HepG2 (cell line): ENCODE measurements around the gene TARP.

Experiments used
- ATAC-seq: fragments of 200-7000 bp; cut with Tn5 transposase; 3 replicates; pipeline ENCODE4 v1.9.1; 2020; ENCODE audit warnings: mild to moderate bottlenecking, moderate library complexity
- BruUV-seq: library from RNA; stranded (reverse); fragments of 400-500 nt; replicated peaks from 2 replicates; lab custom pipeline; 2021; lab: Mats Ljungman, UMichigan
- CTCF ChIA-PET: fragments of 300-600 bp; formaldehyde crosslinking; extraction: SDS; loops from one replicate; lab custom pipeline; 2021; ENCODE audit warnings: low total read pairs, inconsistent platforms, low intra/inter-chr PET ratio; lab: Yijun Ruan, JAX
- POLR2A ChIA-PET: fragments of 350-600 bp; sonication (Branson Sonifier 250); formaldehyde crosslinking; loops from one replicate; lab custom pipeline; 2020; ENCODE audit warnings: antibody characterized with exemption, inconsistent platforms; lab: Yijun Ruan, JAX
- DNase-seq: peaks from one replicate; pipeline ENCODE4 v3.0.0-alpha.2; 2015; ENCODE audit warnings: low spot score
- FAIRE-seq: peaks from 3 replicates; lab custom pipeline; 2011; peaks lifted over from hg19 to GRCh38; lab: Jason Lieb, UNC
- H2AFZ ChIP-seq: one replicate; pipeline ENCODE4 v1.6.1; 2011; ENCODE audit warnings: low read length, inconsistent platforms
- H3K27ac ChIP-seq: fragments of 300-600 bp; 3 replicates; pipeline ENCODE4 v1.8.0; 2011; ENCODE audit warnings: mixed run types, mild to moderate bottlenecking, mixed read lengths, low read length, inconsistent platforms; ENCODE audit not compliant: insufficient read depth; ENCODE audit errors: extremely low read length
- H3K27me3 ChIP-seq, 2 experiments: fragments of 200-600 bp in 1 of 2; 2 replicates in 1 of 2; 3 replicates in 1 of 2; pipeline versions ENCODE4 v1.6.0 to v1.8.0; 2011; ENCODE audit warnings: low read length in 2 of 2, mild to moderate bottlenecking in 2 of 2, moderate library complexity in 2 of 2, inconsistent platforms in 1 of 2; ENCODE audit not compliant: insufficient read depth in 2 of 2, control insufficient read depth in 1 of 2
- H3K36me3 ChIP-seq, 2 experiments: fragments of 200-600 bp in 1 of 2; replicated peaks in 1 of 2; 2 replicates in 1 of 2; 3 replicates in 1 of 2; pipeline versions ENCODE4 v1.5.1 to v1.8.0; 2011; ENCODE audit warnings: low read length in 2 of 2, inconsistent platforms in 1 of 2; ENCODE audit not compliant: insufficient read depth in 2 of 2, control insufficient read depth in 1 of 2
- H3K4me1 ChIP-seq: 2 replicates; pipeline ENCODE4 v1.5.1; 2012; ENCODE audit warnings: low read length, inconsistent platforms; ENCODE audit not compliant: insufficient read depth
- H3K4me2 ChIP-seq: 2 replicates; pipeline ENCODE4 v1.6.0; 2011; ENCODE audit warnings: low read depth, low read length, inconsistent platforms
- H3K4me3 ChIP-seq, 3 experiments: fragments of 200-600 bp in 1 of 3; sonication (generic), shearing (Covaris generic) in 1 of 3; replicated peaks in 1 of 3; 2 replicates each; pipeline ENCODE4 v1.5.1; 2011 to 2016; ENCODE audit warnings: low read length in 3 of 3, inconsistent platforms in 2 of 3, low read depth in 2 of 3, mild to moderate bottlenecking in 2 of 3, control low read depth in 1 of 3, mixed read lengths in 1 of 3; ENCODE audit not compliant: insufficient read depth in 1 of 3
- H3K79me2 ChIP-seq: one replicate; pipeline ENCODE4 v1.6.1; 2011; ENCODE audit warnings: low read length, inconsistent platforms; ENCODE audit not compliant: insufficient read depth
- H3K9ac ChIP-seq: 2 replicates; pipeline ENCODE4 v1.6.0; 2011; ENCODE audit warnings: mild to moderate bottlenecking, low read depth, low read length, inconsistent platforms; ENCODE audit not compliant: insufficient read depth
- H3K9me3 ChIP-seq: 2 replicates; pipeline ENCODE4 v1.5.1; 2012; ENCODE audit warnings: mild to moderate bottlenecking, low read length
- H4K20me1 ChIP-seq: 2 replicates; pipeline ENCODE4 v1.6.0; 2011; ENCODE audit warnings: inconsistent platforms, mild to moderate bottlenecking, low read length, moderate library complexity; ENCODE audit not compliant: insufficient read depth
- GLI4 ChIP-seq: sonication (generic); formaldehyde crosslinking; IDR thresholded peaks from 2 replicates; pipeline ENCODE4 v1.5.1; 2020; ENCODE audit warnings: missing genetic modification reagents, mild to moderate bottlenecking, moderate library complexity, borderline replicate concordance
- MTF1 ChIP-seq: sonication (generic); formaldehyde crosslinking; IDR thresholded peaks from 2 replicates; pipeline ENCODE4 v1.5.0; 2020; ENCODE audit warnings: missing genetic modification reagents
- NCOA5 ChIP-seq: sonication (generic); formaldehyde crosslinking; IDR thresholded peaks from 2 replicates; pipeline ENCODE4 v1.4.0; 2020; ENCODE audit warnings: missing genetic modification reagents
- SNRNP70 ChIP-seq: fragments of 200-400 bp; formaldehyde crosslinking; IDR thresholded peaks from 2 replicates; pipeline ENCODE4 v1.6.1; 2017; ENCODE audit warnings: mild to moderate bottlenecking, low read depth, low read length, moderate library complexity
- ZNF343 ChIP-seq: sonication (generic); formaldehyde crosslinking; IDR thresholded peaks from 2 replicates; pipeline ENCODE4 v1.4.0; 2020; ENCODE audit warnings: mild to moderate bottlenecking, missing genetic modification reagents
- WGBS: methylation state at CpG from one replicate; pipeline ENCODE4 v1.1.6; 2017; ENCODE audit warnings: low lambda C conversion rate; 5-methylcytosine and 5-hydroxymethylcytosine counted together
- in situ Hi-C: cut with HindIII; loops from 2 replicates; pipeline ENCODE4 v1.10.0; 2017; ENCODE audit warnings: low pct_unique_long_range_greater_than_20kb; ENCODE audit not compliant: extremely low pct_ligation_motif_present
- intact Hi-C: fragments of 100-400 bp; cut with micrococcal nuclease; formaldehyde crosslinking; loops from one replicate; pipeline ENCODE4 v1.10.0; 2022; ENCODE audit not compliant: unreplicated experiment
- TF ChIP-seq, protein P1 (sequence below): sonication (generic); formaldehyde crosslinking; IDR thresholded peaks from 2 replicates; pipeline ENCODE4 v1.8.0; 2022; ENCODE audit warnings: mild to moderate bottlenecking, missing genetic modification reagents
- TF ChIP-seq, protein P2 (sequence below): sonication (generic); formaldehyde crosslinking; IDR thresholded peaks from 2 replicates; pipeline ENCODE4 v1.4.0; 2020; ENCODE audit warnings: missing genetic modification reagents

The TARP gene

DNA sequence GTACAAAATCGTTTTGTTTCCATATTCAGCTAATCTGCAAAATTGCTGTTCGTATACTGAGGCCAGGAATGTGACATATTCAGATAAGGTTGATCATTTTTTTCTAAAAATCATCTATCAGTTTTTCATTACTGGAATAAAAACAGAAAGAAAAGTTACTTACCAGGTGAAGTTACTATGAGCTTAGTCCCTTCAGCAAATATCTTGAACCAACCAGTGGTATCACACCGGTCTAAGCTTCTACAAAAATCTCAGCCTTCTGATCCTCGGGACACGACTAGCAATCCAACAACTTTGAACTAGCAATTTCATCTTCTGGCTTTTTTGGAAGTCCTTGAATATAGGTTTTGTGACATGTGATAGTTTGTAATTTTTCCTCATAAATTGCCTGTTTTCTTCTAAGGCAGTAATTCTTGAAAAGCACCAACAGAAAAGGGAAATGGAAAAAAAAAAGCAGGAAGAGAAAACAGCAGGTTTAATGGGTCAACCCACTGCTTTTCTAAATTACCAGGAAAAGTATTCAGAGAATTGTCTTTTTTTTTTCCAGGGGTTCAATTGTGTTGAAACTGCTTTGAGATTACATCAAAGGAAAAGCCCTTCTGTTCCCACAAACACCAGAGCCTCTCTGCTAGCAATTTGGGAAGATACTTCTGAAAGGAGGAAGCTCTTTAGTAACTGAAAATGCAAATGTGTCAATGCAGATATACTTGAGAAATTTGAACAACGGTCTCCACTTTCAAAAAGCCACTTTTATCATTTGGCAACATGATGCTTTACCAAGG lies 2.9 kb upstream of the TARP start:
- no peak for DNase-seq
- Histone ChIP-seq H3K4me2 (no peak overlapping the region), H3K27ac (no peak overlapping the region), H3K4me1 (no peaks in the 10 kb centered on the region), H3K27me3 (no peaks in the 10 kb centered on the region), H3K9me3 (no peaks in the 10 kb centered on the region), H3K4me3 (no peak overlapping the region), H2AFZ (no peak overlapping the region), H3K36me3 (no peaks in the 10 kb centered on the region), H3K79me2 (no peaks in the 10 kb centered on the region), H3K9ac (no peak overlapping the region), H4K20me1 (no peaks in the 10 kb centered on the region)
- ChIA-PET POLR2A (no interaction called here), CTCF (no interaction called here)
- TF ChIP-seq GLI4 (CRISPR knock-in tag) = no peak
- TF ChIP-seq, protein P1, sequence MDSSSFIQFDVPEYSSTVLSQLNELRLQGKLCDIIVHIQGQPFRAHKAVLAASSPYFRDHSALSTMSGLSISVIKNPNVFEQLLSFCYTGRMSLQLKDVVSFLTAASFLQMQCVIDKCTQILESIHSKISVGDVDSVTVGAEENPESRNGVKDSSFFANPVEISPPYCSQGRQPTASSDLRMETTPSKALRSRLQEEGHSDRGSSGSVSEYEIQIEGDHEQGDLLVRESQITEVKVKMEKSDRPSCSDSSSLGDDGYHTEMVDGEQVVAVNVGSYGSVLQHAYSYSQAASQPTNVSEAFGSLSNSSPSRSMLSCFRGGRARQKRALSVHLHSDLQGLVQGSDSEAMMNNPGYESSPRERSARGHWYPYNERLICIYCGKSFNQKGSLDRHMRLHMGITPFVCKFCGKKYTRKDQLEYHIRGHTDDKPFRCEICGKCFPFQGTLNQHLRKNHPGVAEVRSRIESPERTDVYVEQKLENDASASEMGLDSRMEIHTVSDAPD (CRISPR knock-in tag) = no peak
- TF ChIP-seq NCOA5 = no peak
- no peak for TF ChIP-seq ZNF343 (CRISPR knock-in tag)
- no peak for TF ChIP-seq MTF1
- no peak for TF ChIP-seq SNRNP70
- TF ChIP-seq, protein P2, sequence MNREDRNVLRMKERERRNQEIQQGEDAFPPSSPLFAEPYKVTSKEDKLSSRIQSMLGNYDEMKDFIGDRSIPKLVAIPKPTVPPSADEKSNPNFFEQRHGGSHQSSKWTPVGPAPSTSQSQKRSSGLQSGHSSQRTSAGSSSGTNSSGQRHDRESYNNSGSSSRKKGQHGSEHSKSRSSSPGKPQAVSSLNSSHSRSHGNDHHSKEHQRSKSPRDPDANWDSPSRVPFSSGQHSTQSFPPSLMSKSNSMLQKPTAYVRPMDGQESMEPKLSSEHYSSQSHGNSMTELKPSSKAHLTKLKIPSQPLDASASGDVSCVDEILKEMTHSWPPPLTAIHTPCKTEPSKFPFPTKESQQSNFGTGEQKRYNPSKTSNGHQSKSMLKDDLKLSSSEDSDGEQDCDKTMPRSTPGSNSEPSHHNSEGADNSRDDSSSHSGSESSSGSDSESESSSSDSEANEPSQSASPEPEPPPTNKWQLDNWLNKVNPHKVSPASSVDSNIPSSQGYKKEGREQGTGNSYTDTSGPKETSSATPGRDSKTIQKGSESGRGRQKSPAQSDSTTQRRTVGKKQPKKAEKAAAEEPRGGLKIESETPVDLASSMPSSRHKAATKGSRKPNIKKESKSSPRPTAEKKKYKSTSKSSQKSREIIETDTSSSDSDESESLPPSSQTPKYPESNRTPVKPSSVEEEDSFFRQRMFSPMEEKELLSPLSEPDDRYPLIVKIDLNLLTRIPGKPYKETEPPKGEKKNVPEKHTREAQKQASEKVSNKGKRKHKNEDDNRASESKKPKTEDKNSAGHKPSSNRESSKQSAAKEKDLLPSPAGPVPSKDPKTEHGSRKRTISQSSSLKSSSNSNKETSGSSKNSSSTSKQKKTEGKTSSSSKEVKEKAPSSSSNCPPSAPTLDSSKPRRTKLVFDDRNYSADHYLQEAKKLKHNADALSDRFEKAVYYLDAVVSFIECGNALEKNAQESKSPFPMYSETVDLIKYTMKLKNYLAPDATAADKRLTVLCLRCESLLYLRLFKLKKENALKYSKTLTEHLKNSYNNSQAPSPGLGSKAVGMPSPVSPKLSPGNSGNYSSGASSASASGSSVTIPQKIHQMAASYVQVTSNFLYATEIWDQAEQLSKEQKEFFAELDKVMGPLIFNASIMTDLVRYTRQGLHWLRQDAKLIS = no peak
- ATAC-seq = no peak
- no TSS peak for BruUV-seq
- in situ Hi-C loops = no loop called here
- 8% methylated on average over 6 of the region's 6 CpGs for WGBS
- intact Hi-C loops = no loop called here
- FAIRE-seq = no peak
